Colonic mucosa (tissue), 4 donors: Measurements from ENCODE around the gene FNDC7. TPM values are rescaled to one million over a fixed set of nuclear protein-coding genes. Genes with fewer than 3 reads are reported as not detected.
A peak's percentile ranks its signal among the peaks of the same experiment; 100 is the strongest.
"Not testable (repeated sequence)": the region's sequence is repeated elsewhere in the genome, so short reads cannot be mapped to it uniquely, and the experiment has no call there.

ENCODE experiments used
- DNase-seq: peaks from one replicate; pipeline ENCODE4 v3.0.0-alpha.2; 2020
- H3K27ac ChIP-seq: fragments of 200-600 bp; one replicate; pipeline ENCODE4 v1.8.0; 2021
- H3K27me3 ChIP-seq: fragments of 200-600 bp; one replicate; pipeline ENCODE4 v1.8.0; 2021
- H3K36me3 ChIP-seq: fragments of 200-600 bp; one replicate; pipeline ENCODE4 v1.8.0; 2021
- H3K4me1 ChIP-seq: fragments of 200-600 bp; one replicate; pipeline ENCODE4 v1.8.0; 2021; ENCODE audit warnings: mild to moderate bottlenecking
- H3K4me3 ChIP-seq: fragments of 200-600 bp; one replicate; pipeline ENCODE4 v1.8.0; 2021
- H3K9ac ChIP-seq, 2 donors: one replicate each; pipeline ENCODE4 v1.7.0; 2013; ENCODE audit warnings: control low read depth in 2 of 2, low read depth in 2 of 2, low read length in 2 of 2
- H3K9me3 ChIP-seq: fragments of 200-600 bp; one replicate; pipeline ENCODE4 v1.8.0; 2021
- CTCF ChIP-seq: fragments of 200-600 bp; IDR thresholded peaks from one replicate; pipeline ENCODE4 v1.8.0; 2022; ENCODE audit warnings: antibody characterized with exemption, mild to moderate bottlenecking
- intact Hi-C: fragments of 100-400 bp; cut with DNase I; formaldehyde crosslinking; loops from one replicate; pipeline ENCODE4 v1.14.1; 2022
- total RNA-seq, 2 donors: library from RNA; stranded (reverse); fragmentation: NEBNext Ultra II Directional in 1 of 2; extraction: Animal tissue kit (Norgen Biotek cat#: 25700) in 1 of 2; gene quantifications; one replicate each; pipeline ENCODE4 v1.2.1, GENCODE V29; 2021
- donor health status: healthy.
- donor health status: DM: no; HTN: no; CAD: no.
- donor health status: DM: no; HTN: no; CAD: no.

FNDC7 gene
- total RNA-seq, 2 donors from 2014 or later: not detected

GRCh38 chr1:108701176-108701849 is 11.4 kb upstream of the FNDC7 start:
- H3K9ac ChIP-seq: no peak overlapping the region
- intact Hi-C loops: no loop called here
- TF ChIP-seq CTCF: no peak
- H3K4me3 ChIP-seq: no peak overlapping the region
- H3K4me1 ChIP-seq: no peaks in the 10 kb centered on the region
- DNase-seq: no peak
- H3K27ac ChIP-seq: no peak overlapping the region
- peaks cover 7% of the 10 kb centered on the region for H3K36me3 ChIP-seq
- no peaks in the 10 kb centered on the region for H3K27me3 ChIP-seq
- no peaks in the 10 kb centered on the region for H3K9me3 ChIP-seq

DNA sequence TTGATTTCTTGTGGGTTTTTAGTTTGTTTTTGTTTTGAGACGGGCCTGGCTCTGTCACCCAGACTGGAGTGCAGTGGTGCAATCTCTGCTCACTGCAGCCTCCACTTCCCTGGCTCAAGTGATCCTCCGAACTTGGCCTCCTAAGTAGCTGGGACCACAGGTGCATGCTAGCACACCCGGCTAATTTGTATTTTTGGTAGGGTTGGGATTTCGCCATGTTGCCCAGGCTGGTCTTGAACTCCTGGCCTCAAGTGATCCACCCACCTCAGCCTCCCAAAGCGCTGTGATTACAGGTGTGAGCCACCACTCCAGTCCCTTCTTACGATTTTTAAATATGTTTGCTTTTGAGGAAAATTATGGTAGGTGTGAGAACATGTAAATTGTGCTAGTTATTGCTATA is 10.6 kb upstream of the FNDC7 start:
- H3K4me1 ChIP-seq, intact Hi-C loops, H3K36me3 ChIP-seq, H3K9ac ChIP-seq, H3K27me3 ChIP-seq, H3K27ac ChIP-seq, H3K9me3 ChIP-seq, DNase-seq, H3K4me3 ChIP-seq: not testable (repeated sequence)

- Histone ChIP-seq H3K27ac (no peak overlapping the region), H3K9me3 (no peaks in the 10 kb centered on the region), H3K4me3 (no peak overlapping the region), H3K27me3 (no peaks in the 10 kb centered on the region), H3K36me3 (no peaks in the 10 kb centered on the region), H3K9ac (no peak overlapping the region), H3K4me1 (no peaks in the 10 kb centered on the region)
- no peak for TF ChIP-seq CTCF
- DNase-seq: no peak
- intact Hi-C loops: no loop called here
These were observed 8.8 kb upstream of the FNDC7 start for GRCh38 chr1:108703939-108704338.

GRCh38 chr1:108704496-108704895 is 8.2 kb upstream of the FNDC7 start:
- H3K4me3 ChIP-seq: no peak overlapping the region
- no peak for DNase-seq
- H3K4me1 ChIP-seq: no peaks in the 10 kb centered on the region
- intact Hi-C loops: no loop called here
- no peaks in the 10 kb centered on the region for H3K9me3 ChIP-seq
- TF ChIP-seq CTCF: no peak
- no peak overlapping the region for H3K9ac ChIP-seq
- no peaks in the 10 kb centered on the region for H3K36me3 ChIP-seq
- no peaks in the 10 kb centered on the region for H3K27me3 ChIP-seq
- H3K27ac ChIP-seq: no peak overlapping the region

DNA sequence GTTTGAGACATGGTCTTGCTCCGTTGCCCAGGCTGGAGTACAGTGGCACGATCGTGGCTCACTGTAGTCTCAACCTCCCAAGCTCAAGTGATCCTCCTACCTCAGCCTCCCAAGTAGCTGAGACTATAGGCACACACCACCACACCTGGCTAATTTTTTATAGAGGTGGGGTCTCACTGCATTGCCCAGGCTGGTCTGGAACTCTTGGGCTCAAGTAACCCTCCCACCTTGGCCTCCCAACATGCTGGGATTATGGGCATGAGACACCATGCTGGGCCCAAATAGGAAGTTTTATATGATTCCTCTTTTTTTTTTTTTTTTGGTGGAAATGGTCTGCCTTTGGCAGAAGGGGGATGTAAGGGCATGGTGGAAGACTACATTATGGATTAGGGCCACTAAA is 6.1 kb upstream of the FNDC7 start:
- Histone ChIP-seq H3K27ac (no peak overlapping the region), H3K4me1 (no peaks in the 10 kb centered on the region), H3K9me3 (no peaks in the 10 kb centered on the region), H3K9ac (no peak overlapping the region), H3K27me3 (no peaks in the 10 kb centered on the region), H3K36me3 (no peaks in the 10 kb centered on the region), H3K4me3 (no peak overlapping the region)
- TF ChIP-seq CTCF: no peak
- DNase-seq: no peak
- intact Hi-C loops: no loop called here

DNA sequence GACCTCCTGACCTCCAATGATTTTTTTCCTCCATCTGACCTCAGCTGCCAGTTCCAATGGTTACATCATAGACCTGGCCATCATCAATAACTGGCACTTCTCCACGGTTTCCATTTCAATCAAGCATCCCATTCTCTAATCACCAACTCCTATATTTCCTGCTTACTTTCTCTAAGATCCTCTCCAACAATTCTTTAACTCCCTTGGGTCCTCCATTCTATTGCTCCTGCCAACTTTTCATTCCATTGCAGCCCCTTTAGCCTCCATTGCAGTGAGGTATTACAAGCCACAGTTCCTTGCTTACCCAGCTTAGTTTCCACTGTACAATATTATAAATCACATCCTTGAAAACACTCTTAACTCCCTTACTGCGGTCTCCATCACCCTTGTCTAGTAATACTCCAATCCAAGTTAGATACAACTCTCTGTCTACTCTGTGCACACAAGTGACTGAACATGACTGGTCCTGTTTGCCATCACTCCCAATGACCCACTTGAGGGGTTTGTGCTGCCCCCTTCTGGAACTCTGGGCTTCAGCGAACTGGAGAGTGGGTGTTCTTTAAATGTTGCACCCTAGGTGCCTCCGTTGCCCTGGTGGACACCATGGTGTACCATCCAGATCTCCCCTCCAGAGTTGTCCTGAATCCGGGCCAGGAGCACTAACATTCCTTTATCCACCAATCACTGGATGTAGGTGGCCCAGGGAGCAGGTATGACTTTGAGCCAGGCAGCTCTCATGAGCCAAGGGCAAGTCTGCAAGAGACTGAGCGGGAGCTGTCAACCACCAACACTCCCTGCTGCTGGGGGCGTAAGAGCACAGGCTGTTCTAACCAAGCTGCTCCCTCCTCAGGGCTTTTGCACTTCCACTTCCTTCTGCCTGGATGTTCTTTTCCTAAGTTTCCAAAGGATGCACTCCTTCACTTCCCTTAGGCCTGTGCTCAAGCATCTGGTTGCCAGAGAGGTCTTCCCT is 3.7 kb upstream of the FNDC7 start:
- Histone ChIP-seq H3K9me3 (no peaks in the 10 kb centered on the region), H3K4me1 (no peaks in the 10 kb centered on the region), H3K9ac (no peak overlapping the region), H3K4me3 (no peak overlapping the region), H3K27ac (no peak overlapping the region), H3K36me3 (no peaks in the 10 kb centered on the region), H3K27me3 (no peaks in the 10 kb centered on the region)
- intact Hi-C loops: no loop called here
- no peak for TF ChIP-seq CTCF
- DNase-seq: peak; percentile 41
